DOHH2 (cell line): ENCODE results near the gene MLXIP.

Experiments used
- H3F3A ChIP-seq: fragments of 200-600 bp; sonication (generic), shearing (Covaris generic); 2 replicates; pipeline ENCODE4 v1.6.0; 2016; ENCODE audit warnings: antibody characterized with exemption, mild to moderate bottlenecking; ENCODE audit not compliant: control insufficient read depth, insufficient read depth
- H3K27ac ChIP-seq: fragments of 200-600 bp; sonication (generic); 2 replicates; pipeline ENCODE4 v1.5.1; 2014; ENCODE audit warnings: low read depth, mild to moderate bottlenecking, low read length, moderate library complexity
- H3K27me3 ChIP-seq: fragments of 200-600 bp; sonication (generic); 2 replicates; pipeline ENCODE4 v1.6.1; 2014; ENCODE audit warnings: mild to moderate bottlenecking, low read length, mixed read lengths; ENCODE audit not compliant: control insufficient read depth
- H3K36me3 ChIP-seq: fragments of 200-600 bp; sonication (generic); 2 replicates; pipeline ENCODE4 v1.6.1; 2014; ENCODE audit warnings: mild to moderate bottlenecking, low read length, moderate library complexity, mixed read lengths; ENCODE audit not compliant: control insufficient read depth
- H3K4me1 ChIP-seq: fragments of 200-600 bp; sonication (generic); 2 replicates; pipeline ENCODE4 v1.6.1; 2014; ENCODE audit warnings: mild to moderate bottlenecking, low read length, mixed read lengths; ENCODE audit not compliant: control insufficient read depth
- H3K4me2 ChIP-seq: fragments of 200-600 bp; sonication (generic); 2 replicates; pipeline ENCODE4 v1.6.0; 2014; ENCODE audit warnings: mild to moderate bottlenecking, low read length, moderate library complexity
- H3K4me3 ChIP-seq: fragments of 200-600 bp; sonication (generic); 2 replicates; pipeline ENCODE4 v1.5.1; 2014; ENCODE audit warnings: mild to moderate bottlenecking, low read length, mixed read lengths
- H3K79me2 ChIP-seq: fragments of 200-600 bp; sonication (generic); 2 replicates; pipeline ENCODE4 v1.6.1; 2014; ENCODE audit warnings: mild to moderate bottlenecking, low read length, mixed read lengths; ENCODE audit not compliant: control insufficient read depth
- H3K9me2 ChIP-seq: fragments of 200-600 bp; sonication (generic); replicated peaks from 2 replicates; pipeline ENCODE4 v1.6.1; 2014; ENCODE audit warnings: mild to moderate bottlenecking, low read length, mixed read lengths; ENCODE audit not compliant: control insufficient read depth
- H3K9me3 ChIP-seq: fragments of 200-600 bp; sonication (generic); 2 replicates; pipeline ENCODE4 v1.6.1; 2014; ENCODE audit warnings: antibody characterized with exemption, low read length, mixed read lengths; ENCODE audit not compliant: control insufficient read depth, insufficient read depth
- H4K20me1 ChIP-seq: fragments of 200-600 bp; sonication (generic); 2 replicates; pipeline ENCODE4 v1.6.0; 2014; ENCODE audit warnings: low read depth, mild to moderate bottlenecking, antibody characterized with exemption, low read length, moderate library complexity; ENCODE audit not compliant: control insufficient read depth, insufficient read depth
- EZH2phosphoT487 ChIP-seq: fragments of 200-600 bp; sonication (generic); IDR thresholded peaks from 2 replicates; pipeline ENCODE4 v1.6.1; 2017; ENCODE audit warnings: borderline replicate concordance, mild to moderate bottlenecking, antibody characterized with exemption, low read length, moderate library complexity, mixed read lengths
- TF ChIP-seq, protein P1 (sequence below): fragments of 200-600 bp; sonication (generic); IDR thresholded peaks from one replicate; pipeline ENCODE4 v1.5.1; 2014; ENCODE audit warnings: antibody characterized with exemption, mild to moderate bottlenecking, low read depth, low read length; ENCODE audit not compliant: poor library complexity, severe bottlenecking

The MLXIP gene

DNA sequence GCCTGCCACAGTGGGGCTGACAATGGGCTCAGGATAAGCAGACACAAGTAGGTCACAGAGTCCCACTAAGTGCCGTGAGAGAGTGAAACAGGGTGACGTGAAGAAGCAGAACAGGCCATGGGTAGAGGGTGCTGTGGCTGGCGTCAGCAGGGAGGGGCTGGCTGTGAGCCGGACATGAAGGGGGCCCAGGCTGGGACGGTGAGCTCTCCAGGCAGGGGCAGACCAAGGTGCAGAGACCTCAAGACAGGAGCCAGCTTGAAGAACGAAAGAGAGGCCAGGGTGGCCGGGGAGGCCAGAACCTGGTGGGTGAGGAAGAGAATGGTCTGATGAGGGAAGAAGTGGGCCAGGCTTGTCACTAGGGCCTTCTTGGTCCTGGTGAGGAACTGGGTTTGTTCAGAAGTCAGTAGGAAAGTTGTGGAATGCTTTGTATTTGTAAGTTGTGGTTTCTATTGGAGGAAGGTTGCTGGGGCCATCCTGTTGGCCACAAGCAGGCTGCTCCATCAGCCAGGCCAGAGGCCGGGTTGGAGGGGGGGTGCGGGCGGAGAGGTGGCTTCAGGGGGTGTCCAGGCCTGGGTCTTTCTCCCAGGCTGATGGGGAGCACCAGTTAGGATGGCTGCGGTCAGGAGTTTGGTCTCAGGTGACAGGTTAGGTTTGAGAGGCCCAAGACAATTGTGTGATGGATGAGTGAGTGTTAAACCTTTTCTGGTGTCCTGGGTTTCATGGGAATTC lies 21.4 kb upstream of the MLXIP start:
- H3K9me3 ChIP-seq = no peaks in the 10 kb centered on the region

DNA sequence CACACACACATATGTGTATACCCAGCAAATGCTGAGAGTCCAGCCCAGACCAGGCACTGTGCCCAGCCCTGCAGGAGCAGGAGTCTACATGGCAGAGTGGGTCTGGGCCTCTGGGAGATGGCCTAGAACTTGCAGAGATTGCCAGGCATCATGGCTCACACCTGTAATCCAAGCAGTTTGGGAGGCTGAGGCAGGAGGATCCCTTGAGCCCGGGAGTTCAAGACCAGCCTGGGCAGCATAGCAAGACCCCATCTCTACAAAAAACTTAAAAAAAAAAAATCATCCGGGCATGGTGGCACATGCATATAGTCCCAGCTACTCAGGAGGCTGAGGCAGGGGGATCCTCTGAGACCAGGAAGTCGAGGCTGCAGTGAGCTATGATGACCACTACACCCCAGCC lies 20.8 kb upstream of the MLXIP start:
- TF ChIP-seq, protein P1, sequence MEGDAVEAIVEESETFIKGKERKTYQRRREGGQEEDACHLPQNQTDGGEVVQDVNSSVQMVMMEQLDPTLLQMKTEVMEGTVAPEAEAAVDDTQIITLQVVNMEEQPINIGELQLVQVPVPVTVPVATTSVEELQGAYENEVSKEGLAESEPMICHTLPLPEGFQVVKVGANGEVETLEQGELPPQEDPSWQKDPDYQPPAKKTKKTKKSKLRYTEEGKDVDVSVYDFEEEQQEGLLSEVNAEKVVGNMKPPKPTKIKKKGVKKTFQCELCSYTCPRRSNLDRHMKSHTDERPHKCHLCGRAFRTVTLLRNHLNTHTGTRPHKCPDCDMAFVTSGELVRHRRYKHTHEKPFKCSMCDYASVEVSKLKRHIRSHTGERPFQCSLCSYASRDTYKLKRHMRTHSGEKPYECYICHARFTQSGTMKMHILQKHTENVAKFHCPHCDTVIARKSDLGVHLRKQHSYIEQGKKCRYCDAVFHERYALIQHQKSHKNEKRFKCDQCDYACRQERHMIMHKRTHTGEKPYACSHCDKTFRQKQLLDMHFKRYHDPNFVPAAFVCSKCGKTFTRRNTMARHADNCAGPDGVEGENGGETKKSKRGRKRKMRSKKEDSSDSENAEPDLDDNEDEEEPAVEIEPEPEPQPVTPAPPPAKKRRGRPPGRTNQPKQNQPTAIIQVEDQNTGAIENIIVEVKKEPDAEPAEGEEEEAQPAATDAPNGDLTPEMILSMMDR = no peak
- no peak for TF ChIP-seq EZH2phosphoT487
- Histone ChIP-seq H3F3A (peaks cover 57% of the 10 kb centered on the region), H3K27ac (no peak overlapping the region), H4K20me1 (peaks cover 17% of the 10 kb centered on the region; the same call in 1 of the 2 replicates), H3K4me1 (no peaks in the 10 kb centered on the region), H3K4me3 (no peak overlapping the region), H3K9me3 (no peaks in the 10 kb centered on the region), H3K4me2 (no peak overlapping the region), H3K36me3 (peaks cover 80% of the 10 kb centered on the region), H3K79me2 (peaks cover 10% of the 10 kb centered on the region), H3K27me3 (no peaks in the 10 kb centered on the region), H3K9me2 (no peaks in the 10 kb centered on the region)

More for the DNA sequence above, 21.4 kb upstream of the MLXIP start:
- Histone ChIP-seq H3K4me2 (no peak overlapping the region), H3F3A (peaks cover 56% of the 10 kb centered on the region), H3K4me1 (no peaks in the 10 kb centered on the region), H3K36me3 (peaks cover 84% of the 10 kb centered on the region), H3K27ac (no peak overlapping the region), H3K4me3 (no peak overlapping the region), H3K27me3 (no peaks in the 10 kb centered on the region), H3K9me2 (no peaks in the 10 kb centered on the region), H3K79me2 (peaks cover 10% of the 10 kb centered on the region), H4K20me1 (peaks cover 17% of the 10 kb centered on the region; the same call in 1 of the 2 replicates)
- TF ChIP-seq EZH2phosphoT487 = no peak
- TF ChIP-seq, protein P1 = no peak

DNA sequence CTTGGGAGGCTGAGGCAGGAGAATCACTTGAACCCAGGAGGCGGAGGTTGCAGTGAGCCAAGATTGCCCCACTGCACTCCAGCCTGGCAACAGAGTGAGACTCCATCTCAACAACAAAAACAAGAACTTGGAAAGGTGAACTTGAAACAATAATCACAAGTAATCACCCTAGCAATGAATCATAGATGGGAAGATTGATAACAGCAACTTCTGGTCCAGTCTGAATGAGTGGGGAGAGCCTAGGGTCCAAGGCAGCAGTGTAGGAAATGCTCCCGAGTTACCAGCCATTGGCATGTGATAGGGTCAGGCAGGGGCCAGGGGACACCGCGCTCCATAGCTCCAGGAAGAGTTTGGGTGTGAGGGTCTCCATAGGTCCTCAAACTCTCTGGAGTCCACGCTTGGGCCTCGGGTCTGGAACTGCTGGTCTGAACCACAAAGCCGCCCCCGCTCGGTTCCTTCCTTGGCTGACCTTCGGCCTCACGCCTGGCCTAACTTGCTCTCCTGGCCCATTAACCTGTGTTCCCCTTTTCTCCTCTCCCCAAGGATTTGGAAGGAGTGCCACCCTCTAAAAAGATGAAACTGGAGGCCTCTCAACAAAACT lies 19.9 kb upstream of the MLXIP start:
- Histone ChIP-seq H3K36me3 (peaks cover 75% of the 10 kb centered on the region), H3K27me3 (no peaks in the 10 kb centered on the region), H4K20me1 (peaks cover 17% of the 10 kb centered on the region; the same call in 1 of the 2 replicates), H3K4me3 (no peak overlapping the region), H3K4me2 (no peak overlapping the region), H3K27ac (no peak overlapping the region), H3K4me1 (peaks cover 8% of the 10 kb centered on the region), H3K9me3 (no peaks in the 10 kb centered on the region), H3F3A (peaks cover 65% of the 10 kb centered on the region), H3K79me2 (peaks cover 10% of the 10 kb centered on the region), H3K9me2 (no peaks in the 10 kb centered on the region)
- TF ChIP-seq, protein P1 = no peak
- TF ChIP-seq EZH2phosphoT487 = no peak
